Transverse colon (tissue), 4 donors: ENCODE measurements around the gene PECR. TPM values are rescaled to one million over a fixed set of nuclear protein-coding genes. Genes with fewer than 3 reads are reported as not detected.

Experiments
- DNase-seq: peaks from one replicate; pipeline ENCODE4 v3.0.0-alpha.2; 2019
- H3K27ac ChIP-seq, 4 donors: fragments of 200-600 bp; sonication (generic); 2 replicates each; pipeline ENCODE4 v1.5.1; 2016 to 2018; ENCODE audit warnings: inconsistent platforms in 4 of 4
- H3K27me3 ChIP-seq: fragments of 200-600 bp; sonication (generic); 2 replicates; pipeline ENCODE4 v1.5.1; 2017; ENCODE audit warnings: inconsistent platforms
- H3K36me3 ChIP-seq, 4 donors: fragments of 200-600 bp; sonication (generic); 2 replicates each; pipeline ENCODE4 v1.5.1; 2017 to 2019; ENCODE audit warnings: inconsistent platforms in 4 of 4
- H3K4me1 ChIP-seq, 4 donors: fragments of 200-600 bp; sonication (generic); 2 replicates each; pipeline ENCODE4 v1.5.1; 2017 to 2020; ENCODE audit warnings: inconsistent platforms in 4 of 4
- H3K4me3 ChIP-seq, 4 donors: fragments of 200-600 bp; sonication (generic); 1 replicate in 1 of 4; 2 replicates in 3 of 4; pipeline versions ENCODE4 v1.5.1 to v1.6.1; 2017 to 2019; ENCODE audit warnings: inconsistent platforms in 4 of 4
- H3K9me3 ChIP-seq, 2 donors: fragments of 200-600 bp; sonication (generic); 2 replicates each; pipeline ENCODE4 v1.5.1; 2017 to 2019; ENCODE audit warnings: inconsistent platforms in 2 of 2
- CTCF ChIP-seq, 5 experiments: fragments of 200-600 bp in 3 of 5; fragments of 450-650 bp in 2 of 5; sonication (generic) in 3 of 5; IDR thresholded peaks; 1 replicate in 2 of 5; 2 replicates in 3 of 5; pipeline ENCODE4 v1.5.1; 2016 to 2017; ENCODE audit warnings: antibody characterized with exemption in 5 of 5, inconsistent platforms in 3 of 5, mild to moderate bottlenecking in 2 of 5, moderate library complexity in 1 of 5
- EP300 ChIP-seq: sonication (generic); formaldehyde crosslinking; IDR thresholded peaks from one replicate; pipeline ENCODE4 v1.6.1; 2017; ENCODE audit warnings: antibody characterized with exemption, low read depth
- POLR2A ChIP-seq: fragments of 450-650 bp; IDR thresholded peaks from one replicate; pipeline ENCODE4 v1.6.1; 2016; ENCODE audit warnings: antibody characterized with exemption, mild to moderate bottlenecking, moderate library complexity
- POLR2AphosphoS5 ChIP-seq, 3 donors: sonication (generic); formaldehyde crosslinking; IDR thresholded peaks; one replicate each; pipeline ENCODE4 v1.6.1; 2016; ENCODE audit warnings: antibody characterized with exemption in 3 of 3
- WGBS, 2 donors: methylation state at CpG; one replicate each; pipeline ENCODE4 v1.1.5; 2018; ENCODE audit warnings: low coverage in 1 of 2; 5-methylcytosine and 5-hydroxymethylcytosine counted together
- in situ Hi-C, 4 donors: fragments of 200-750 bp; cut with MboI; loops; one replicate each; pipeline versions ENCODE4 v1.15.0 to v1.15.1; 2017; ENCODE audit warnings: low sequenced_read_pairs in 3 of 4, low pct_ligation_motif_present in 1 of 4, low pct_unique_long_range_greater_than_20kb in 1 of 4
- intact Hi-C: fragments of 100-400 bp; cut with DNase I; formaldehyde crosslinking; loops from one replicate; pipeline ENCODE4 v1.15.1; 2023; ENCODE audit warnings: low total_unique reads
- total RNA-seq, 4 donors: library from RNA; depleted of rRNA; stranded (reverse); fragments of >200 nt; gene quantifications; one replicate each; pipeline ENCODE4 v1.1.0, GENCODE V29; 2016

Gene PECR
- total RNA-seq, 4 donors from 2014 or later = 10.3 to 137 (median 25.8) TPM

DNA sequence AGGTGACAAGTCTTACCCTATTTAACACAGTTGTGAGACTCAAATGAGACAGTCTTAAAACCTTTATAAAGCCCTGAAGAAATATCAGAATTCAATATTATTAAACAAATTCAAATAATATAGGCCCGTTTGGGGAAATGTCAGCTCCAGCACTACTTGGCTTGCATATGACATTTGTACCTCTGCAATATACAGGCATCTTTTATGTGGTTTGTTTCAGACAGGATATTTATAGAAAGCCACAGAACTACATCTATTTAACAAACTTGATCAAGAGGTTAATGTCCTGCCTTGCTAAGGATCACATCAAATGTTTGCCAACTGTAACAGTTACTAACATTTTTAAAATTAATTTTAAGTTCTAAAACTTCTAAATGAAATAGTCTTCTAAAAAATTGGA lies 65.0 kb downstream of the PECR start:
- in situ Hi-C loops = no loop called here
- 44 to 55% methylated on average over 1 of the region's 1 CpG for WGBS, 2 donors

GRCh38 chr2:216015722-216016464 lies 65.7 kb downstream of the PECR start:
- Histone ChIP-seq H3K27me3 (no peaks in the 10 kb centered on the region), H3K4me3 (no peak overlapping the region), H3K4me1 (peaks cover 0 to 14% (median 7%) of the 10 kb centered on the region in 4 donors), H3K36me3 (no peaks in the 10 kb centered on the region), H3K9me3 (no peaks in the 10 kb centered on the region), H3K27ac (no peak overlapping the region)
- intact Hi-C loops = no loop called here
- in situ Hi-C loops = no loop called here
- WGBS, 2 donors = 68 to 80% methylated on average over 5 of the region's 5 CpGs
- TF ChIP-seq CTCF (IDR thresholded peaks at IDR 0.05) (no peak), EP300 (no peak), POLR2A (no peak), POLR2AphosphoS5 (IDR thresholded peaks at IDR 0.05) (no peak)
- DNase-seq = peak; percentile 33

More for the DNA sequence above, 65.0 kb downstream of the PECR start:
- H3K9me3 ChIP-seq = no peaks in the 10 kb centered on the region
- no peak for DNase-seq
- peaks cover 0 to 14% (median 7%) of the 10 kb centered on the region in 4 donors for H3K4me1 ChIP-seq
- no peak overlapping the region for H3K4me3 ChIP-seq
- H3K27me3 ChIP-seq = no peaks in the 10 kb centered on the region
- no peak overlapping the region for H3K27ac ChIP-seq
- no peaks in the 10 kb centered on the region for H3K36me3 ChIP-seq
- TF ChIP-seq EP300 (no peak), POLR2AphosphoS5 (IDR thresholded peaks at IDR 0.05) (no peak), CTCF (IDR thresholded peaks at IDR 0.05) (no peak)
- intact Hi-C loops = no loop called here

DNA sequence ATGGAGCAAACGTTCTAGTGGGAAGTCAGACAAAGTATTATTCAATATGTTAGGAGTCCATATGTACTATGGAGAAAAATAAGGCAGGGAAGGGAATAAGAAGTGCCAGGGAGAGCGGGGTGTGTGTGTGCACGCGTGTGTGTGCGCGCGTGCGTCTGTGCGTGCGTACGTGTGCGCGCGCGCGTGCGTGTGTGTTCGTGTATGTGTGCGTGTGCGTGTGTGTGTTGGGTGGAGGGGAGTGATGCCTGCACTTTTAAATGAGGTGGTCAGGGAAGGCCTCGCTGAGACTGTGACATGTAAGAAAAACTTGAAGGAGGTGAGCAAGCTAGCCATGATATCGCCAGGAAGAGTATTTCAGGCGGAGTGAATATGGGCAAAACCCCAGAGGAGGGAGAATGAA lies 66.6 kb downstream of the PECR start:
- Histone ChIP-seq H3K27ac (no peak overlapping the region), H3K27me3 (no peaks in the 10 kb centered on the region), H3K9me3 (no peaks in the 10 kb centered on the region), H3K4me3 (no peak overlapping the region), H3K36me3 (no peaks in the 10 kb centered on the region), H3K4me1 (peaks cover 0 to 14% (median 7%) of the 10 kb centered on the region in 4 donors)
- 85 to 94% methylated on average over 12 to 23 of the region's 23 CpGs for WGBS, 2 donors
- intact Hi-C loops (no loop called here), in situ Hi-C loops (no loop called here)
- no peak for DNase-seq
- no peak for TF ChIP-seq EP300
- no peak for TF ChIP-seq POLR2A

GRCh38 chr2:216014006-216014405 lies 67.6 kb downstream of the PECR start:
- H3K4me1 ChIP-seq = peaks cover 0 to 14% (median 7%) of the 10 kb centered on the region in 4 donors
- 89 to 100% methylated on average over 3 to 8 of the region's 8 CpGs for WGBS, 2 donors
- in situ Hi-C loops (no loop called here), intact Hi-C loops (no loop called here)
- no peaks in the 10 kb centered on the region for H3K9me3 ChIP-seq
- H3K27me3 ChIP-seq = no peaks in the 10 kb centered on the region
- TF ChIP-seq CTCF (IDR thresholded peaks at IDR 0.05) = no peak
- no peak for TF ChIP-seq POLR2AphosphoS5 (IDR thresholded peaks at IDR 0.05)
- no peak for TF ChIP-seq EP300
- TF ChIP-seq POLR2A = no peak
- peak overlapping the region in 1 of 4 donors; percentile 75 for H3K4me3 ChIP-seq
- DNase-seq = no peak
- H3K36me3 ChIP-seq = no peaks in the 10 kb centered on the region
- H3K27ac ChIP-seq = no peak overlapping the region
